Measurements from ENCODE around the gene VGLL4.

GRCh38 chr3:11632966-11633365 lies 10.7 kb downstream of the VGLL4 start:
- TF ChIP-seq BHLHE40 (IDR thresholded peaks at IDR 0.05; ENCODE audit: borderline replicate concordance) (no peak), SP1 (IDR thresholded peaks at IDR 0.05) (no peak), FOXM1 (IDR thresholded peaks at IDR 0.05; ENCODE audit: borderline replicate concordance) (no peak), ELF4 (IDR thresholded peaks at IDR 0.05) (no peak), SUZ12 (IDR thresholded peaks at IDR 0.05) (no peak), FOXA1 (IDR thresholded peaks at IDR 0.05) (no peak), FOXK2 (IDR thresholded peaks at IDR 0.05) (no peak), LEF1 (IDR thresholded peaks at IDR 0.05; ENCODE audit: borderline replicate concordance) (no peak), CTBP1 (IDR thresholded peaks at IDR 0.05; ENCODE audit: borderline replicate concordance) (no peak), TARDBP (IDR thresholded peaks at IDR 0.05) (no peak), L3MBTL2 (conservative IDR thresholded peaks at IDR 0.05) (no peak), ZNF384 (IDR thresholded peaks at IDR 0.05) (no peak)
